Stimulated activated CD4-positive, alpha-beta T cell treated with anti-CD3 and anti-CD28 coated beads, Interleukin-4, amount 100 ng/mL, for 24 hours (primary cell): ENCODE data around the gene TMEM126A.
A peak's percentile ranks its signal among the peaks of the same experiment; 100 is the strongest.
"Not testable (repeated sequence)": the region's sequence is repeated elsewhere in the genome, so short reads cannot be mapped to it uniquely, and the experiment has no call there.

Source experiments
- DNase-seq: peaks from one replicate; pipeline ENCODE4 v3.0.0-alpha.2; 2020

TMEM126A gene

GRCh38 chr11:85647604-85648299, at the start of gene TMEM126A:
TMEM126A (plus strand) TSS chr11:85647967; CDS start chr11:85650256, 2,289 bp downstream.
- peak; percentile 93 for DNase-seq

GRCh38 chr11:85599083-85599482, 48.7 kb upstream of the TMEM126A start:
- no peak for DNase-seq

GRCh38 chr11:85602526-85603213, 45.1 kb upstream of the TMEM126A start:
- DNase-seq = no peak

- no peak for DNase-seq
Observed at GRCh38 chr11:85603220-85603619, 44.5 kb upstream of the TMEM126A start.

- DNase-seq = not testable (repeated sequence)
Observed at GRCh38 chr11:85606237-85606636, 41.5 kb upstream of the TMEM126A start.

GRCh38 chr11:85608621-85609020, 39.1 kb upstream of the TMEM126A start:
- DNase-seq = not testable (repeated sequence)

GRCh38 chr11:85609286-85609685, 38.5 kb upstream of the TMEM126A start:
- DNase-seq = not testable (repeated sequence)

- DNase-seq = not testable (repeated sequence)
Observed at GRCh38 chr11:85611643-85612042, 36.1 kb upstream of the TMEM126A start.

GRCh38 chr11:85619499-85619898, 28.3 kb upstream of the TMEM126A start:
- no peak for DNase-seq

GRCh38 chr11:85620256-85620655, 27.5 kb upstream of the TMEM126A start:
- DNase-seq = no peak

- DNase-seq = no peak
Observed at GRCh38 chr11:85626496-85626895, 21.3 kb upstream of the TMEM126A start.

- no peak for DNase-seq
Observed at GRCh38 chr11:85627332-85627997, 20.3 kb upstream of the TMEM126A start, which contains the start of gene DLG2. DLG2 (minus strand) TSS chr11:85627344.

- peak; percentile 98 for DNase-seq
Observed at GRCh38 chr11:85627998-85628770, 19.6 kb upstream of the TMEM126A start, which contains the start of gene TMEM126B. TMEM126B (plus strand) TSS chr11:85628593; CDS start chr11:85628608, 15 bp downstream.

GRCh38 chr11:85628771-85629341, 18.9 kb upstream of the TMEM126A start:
- DNase-seq = peak; percentile 24

- DNase-seq = no peak
Observed at GRCh38 chr11:85634747-85635146, 13.0 kb upstream of the TMEM126A start.

- no peak for DNase-seq
Observed at GRCh38 chr11:85643191-85643614, 4.6 kb upstream of the TMEM126A start.

GRCh38 chr11:85647078-85647477, 689 bp upstream of the TMEM126A start:
- DNase-seq = no peak

- DNase-seq = no peak
Observed at GRCh38 chr11:85651118-85651517, 3.4 kb downstream of the TMEM126A start.

GRCh38 chr11:85652786-85653447, 5.2 kb downstream of the TMEM126A start:
- no peak for DNase-seq

- DNase-seq = not testable (repeated sequence)
Observed at GRCh38 chr11:85654343-85654742, 6.6 kb downstream of the TMEM126A start.

- no peak for DNase-seq
Observed at GRCh38 chr11:85656777-85657176, 9.0 kb downstream of the TMEM126A start.

- DNase-seq = no peak
Observed at GRCh38 chr11:85658180-85658579, 10.4 kb downstream of the TMEM126A start.
